GM23338 (cell line): ENCODE results near the gene COLQ.

Experiments
- CREB1 ChIP-seq: fragments of 250-450 bp; sonication (Bioruptor Pico); IDR thresholded peaks from 2 replicates; pipeline ENCODE4 v1.5.0; 2020; ENCODE audit warnings: low read depth, mild to moderate bottlenecking, moderate library complexity
- EZH2 ChIP-seq: fragments of 200-600 bp; sonication (generic); IDR thresholded peaks from one replicate; pipeline ENCODE4 v1.8.0; 2017; ENCODE audit warnings: antibody characterized with exemption, mild to moderate bottlenecking, low read depth; ENCODE audit not compliant: unreplicated experiment
- EZH2phosphoT487 ChIP-seq: fragments of 200-600 bp; sonication (generic); IDR thresholded peaks from one replicate; pipeline ENCODE4 v1.8.1; 2018; ENCODE audit warnings: antibody characterized with exemption; ENCODE audit not compliant: unreplicated experiment
- POLR2AphosphoS5 ChIP-seq: IDR thresholded peaks from 2 replicates; pipeline ENCODE4 v1.6.1; 2016; ENCODE audit warnings: antibody characterized with exemption, low read depth
- ZNF114 ChIP-seq: fragments of 250-450 bp; sonication (Bioruptor Pico); IDR thresholded peaks from 2 replicates; pipeline ENCODE4 v1.5.0; 2020; ENCODE audit warnings: mild to moderate bottlenecking, moderate library complexity
- ZNF331 ChIP-seq: fragments of 250-450 bp; sonication (Bioruptor Pico); IDR thresholded peaks from 2 replicates; pipeline ENCODE4 v1.5.0; 2020; ENCODE audit warnings: low read depth, mild to moderate bottlenecking, moderate library complexity
- TF ChIP-seq, protein P1 (sequence below), 2 experiments: fragments of 200-600 bp in 1 of 2; sonication (generic) in 1 of 2; conservative IDR thresholded peaks; 2 replicates each; pipeline versions ENCODE4 v1.5.1 to v1.6.1; 2016 to 2017; ENCODE audit warnings: antibody characterized with exemption in 2 of 2, low read depth in 2 of 2, mild to moderate bottlenecking in 2 of 2, moderate library complexity in 1 of 2
- TF ChIP-seq, protein P2 (sequence below): IDR thresholded peaks from one replicate; pipeline ENCODE4 v1.6.1; 2018; ENCODE audit warnings: antibody characterized with exemption; ENCODE audit not compliant: unreplicated experiment

DNA sequence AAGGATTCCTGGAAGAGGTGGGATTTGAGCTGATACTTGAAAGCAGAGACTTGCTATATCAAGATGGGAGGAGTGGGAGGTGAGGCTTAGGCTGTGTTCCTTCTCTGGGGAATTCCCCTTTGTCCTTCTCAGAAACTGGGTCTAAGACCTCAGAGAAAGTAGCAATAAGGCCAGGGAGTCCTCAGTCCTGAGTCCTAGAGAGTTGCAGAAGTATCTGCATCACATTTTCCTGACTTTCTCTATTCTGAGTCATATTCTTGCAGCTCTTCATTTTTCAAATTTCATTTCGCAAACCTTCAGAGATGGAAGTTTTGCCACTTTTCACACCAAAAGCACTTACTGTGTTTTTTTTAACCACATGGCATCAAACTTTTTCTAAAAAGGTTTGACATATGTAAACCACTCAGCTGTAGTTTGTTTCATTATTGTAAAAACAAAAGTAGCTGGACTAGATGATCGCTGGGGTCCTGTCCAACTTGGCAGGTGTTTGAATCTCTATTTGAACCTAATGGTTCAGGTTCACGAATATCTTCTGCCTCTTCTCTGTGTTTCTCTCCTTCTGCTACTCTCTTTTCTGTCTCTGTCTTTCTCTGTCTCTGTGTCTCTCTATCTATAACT is 21.3 kb downstream of the COLQ start:
- TF ChIP-seq, protein P1, sequence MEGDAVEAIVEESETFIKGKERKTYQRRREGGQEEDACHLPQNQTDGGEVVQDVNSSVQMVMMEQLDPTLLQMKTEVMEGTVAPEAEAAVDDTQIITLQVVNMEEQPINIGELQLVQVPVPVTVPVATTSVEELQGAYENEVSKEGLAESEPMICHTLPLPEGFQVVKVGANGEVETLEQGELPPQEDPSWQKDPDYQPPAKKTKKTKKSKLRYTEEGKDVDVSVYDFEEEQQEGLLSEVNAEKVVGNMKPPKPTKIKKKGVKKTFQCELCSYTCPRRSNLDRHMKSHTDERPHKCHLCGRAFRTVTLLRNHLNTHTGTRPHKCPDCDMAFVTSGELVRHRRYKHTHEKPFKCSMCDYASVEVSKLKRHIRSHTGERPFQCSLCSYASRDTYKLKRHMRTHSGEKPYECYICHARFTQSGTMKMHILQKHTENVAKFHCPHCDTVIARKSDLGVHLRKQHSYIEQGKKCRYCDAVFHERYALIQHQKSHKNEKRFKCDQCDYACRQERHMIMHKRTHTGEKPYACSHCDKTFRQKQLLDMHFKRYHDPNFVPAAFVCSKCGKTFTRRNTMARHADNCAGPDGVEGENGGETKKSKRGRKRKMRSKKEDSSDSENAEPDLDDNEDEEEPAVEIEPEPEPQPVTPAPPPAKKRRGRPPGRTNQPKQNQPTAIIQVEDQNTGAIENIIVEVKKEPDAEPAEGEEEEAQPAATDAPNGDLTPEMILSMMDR (conservative IDR thresholded peaks at IDR 0.05; ENCODE audit: low read depth in 2 of 2): no peak
- TF ChIP-seq, protein P2, sequence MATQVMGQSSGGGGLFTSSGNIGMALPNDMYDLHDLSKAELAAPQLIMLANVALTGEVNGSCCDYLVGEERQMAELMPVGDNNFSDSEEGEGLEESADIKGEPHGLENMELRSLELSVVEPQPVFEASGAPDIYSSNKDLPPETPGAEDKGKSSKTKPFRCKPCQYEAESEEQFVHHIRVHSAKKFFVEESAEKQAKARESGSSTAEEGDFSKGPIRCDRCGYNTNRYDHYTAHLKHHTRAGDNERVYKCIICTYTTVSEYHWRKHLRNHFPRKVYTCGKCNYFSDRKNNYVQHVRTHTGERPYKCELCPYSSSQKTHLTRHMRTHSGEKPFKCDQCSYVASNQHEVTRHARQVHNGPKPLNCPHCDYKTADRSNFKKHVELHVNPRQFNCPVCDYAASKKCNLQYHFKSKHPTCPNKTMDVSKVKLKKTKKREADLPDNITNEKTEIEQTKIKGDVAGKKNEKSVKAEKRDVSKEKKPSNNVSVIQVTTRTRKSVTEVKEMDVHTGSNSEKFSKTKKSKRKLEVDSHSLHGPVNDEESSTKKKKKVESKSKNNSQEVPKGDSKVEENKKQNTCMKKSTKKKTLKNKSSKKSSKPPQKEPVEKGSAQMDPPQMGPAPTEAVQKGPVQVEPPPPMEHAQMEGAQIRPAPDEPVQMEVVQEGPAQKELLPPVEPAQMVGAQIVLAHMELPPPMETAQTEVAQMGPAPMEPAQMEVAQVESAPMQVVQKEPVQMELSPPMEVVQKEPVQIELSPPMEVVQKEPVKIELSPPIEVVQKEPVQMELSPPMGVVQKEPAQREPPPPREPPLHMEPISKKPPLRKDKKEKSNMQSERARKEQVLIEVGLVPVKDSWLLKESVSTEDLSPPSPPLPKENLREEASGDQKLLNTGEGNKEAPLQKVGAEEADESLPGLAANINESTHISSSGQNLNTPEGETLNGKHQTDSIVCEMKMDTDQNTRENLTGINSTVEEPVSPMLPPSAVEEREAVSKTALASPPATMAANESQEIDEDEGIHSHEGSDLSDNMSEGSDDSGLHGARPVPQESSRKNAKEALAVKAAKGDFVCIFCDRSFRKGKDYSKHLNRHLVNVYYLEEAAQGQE: no peak
- TF ChIP-seq EZH2phosphoT487 (no peak), ZNF331 (CRISPR knock-in tag) (no peak), CREB1 (no peak), POLR2AphosphoS5 (no peak), EZH2 (no peak), ZNF114 (no peak)
